GM18873 (cell line): ENCODE measurements around the gene FBXO9.

Experiments
- ATAC-seq: cut with Tn5 transposase; IDR thresholded peaks from one replicate; pipeline ENCODE4 v1.9.1; 2021; ENCODE audit warnings: mild to moderate bottlenecking, moderate library complexity, moderate number of reproducible peaks; ENCODE audit not compliant: unreplicated experiment, low FRiP score

Gene FBXO9

DNA sequence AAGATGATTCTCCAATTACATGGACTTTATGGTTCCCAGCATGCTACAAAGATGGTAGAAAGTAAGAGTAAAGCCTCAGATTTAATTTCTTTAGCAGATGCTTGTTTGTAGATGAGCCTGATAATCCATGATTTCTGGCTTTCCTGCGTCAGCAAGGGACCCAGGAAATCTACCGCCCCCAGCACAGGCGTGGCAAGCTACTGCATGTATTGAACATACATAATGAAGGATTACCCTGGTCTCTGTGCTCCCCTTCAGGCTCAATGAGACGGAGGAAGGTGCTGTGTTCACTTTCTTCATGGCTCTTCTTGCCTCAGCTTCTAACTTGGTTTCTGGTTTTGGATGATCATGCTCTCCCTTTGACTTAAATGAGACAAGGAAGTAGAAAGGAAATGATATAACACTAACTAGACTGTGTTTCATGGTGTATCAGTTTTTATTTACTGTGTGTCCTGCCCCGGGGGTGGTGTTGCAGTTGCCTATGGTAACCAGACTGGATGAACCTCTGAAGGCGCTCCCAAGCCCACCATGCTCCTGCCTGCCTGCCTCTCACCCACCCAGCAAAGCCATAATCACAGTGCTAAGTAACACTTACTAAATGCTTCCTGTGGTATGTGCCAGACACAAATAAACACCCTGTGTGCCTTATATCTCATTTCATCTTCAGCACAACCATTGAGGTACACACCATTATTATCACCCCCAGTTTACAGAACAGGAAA is 65.5 kb downstream of the FBXO9 start:
- ATAC-seq = no peak

DNA sequence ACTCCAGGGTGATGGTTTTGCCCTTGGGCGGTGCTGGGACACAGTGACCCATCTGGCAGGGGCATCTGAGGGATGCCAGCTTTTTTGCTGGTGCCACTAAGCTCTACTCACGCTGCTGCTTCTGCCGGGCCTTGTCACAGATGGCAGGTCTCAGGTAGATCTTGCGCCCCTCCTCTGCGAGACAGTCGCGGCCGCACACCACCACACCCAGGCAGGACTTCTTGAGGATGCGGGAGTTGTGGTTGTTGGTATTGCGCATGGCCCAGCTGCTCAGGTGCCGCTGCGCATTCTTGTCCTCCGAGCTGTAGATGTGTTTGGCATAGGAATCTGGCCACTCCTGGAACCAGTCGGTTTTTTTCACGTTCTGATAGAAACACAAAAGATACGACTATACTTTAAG is 68.8 kb downstream of the FBXO9 start:
- ATAC-seq = no peak

DNA sequence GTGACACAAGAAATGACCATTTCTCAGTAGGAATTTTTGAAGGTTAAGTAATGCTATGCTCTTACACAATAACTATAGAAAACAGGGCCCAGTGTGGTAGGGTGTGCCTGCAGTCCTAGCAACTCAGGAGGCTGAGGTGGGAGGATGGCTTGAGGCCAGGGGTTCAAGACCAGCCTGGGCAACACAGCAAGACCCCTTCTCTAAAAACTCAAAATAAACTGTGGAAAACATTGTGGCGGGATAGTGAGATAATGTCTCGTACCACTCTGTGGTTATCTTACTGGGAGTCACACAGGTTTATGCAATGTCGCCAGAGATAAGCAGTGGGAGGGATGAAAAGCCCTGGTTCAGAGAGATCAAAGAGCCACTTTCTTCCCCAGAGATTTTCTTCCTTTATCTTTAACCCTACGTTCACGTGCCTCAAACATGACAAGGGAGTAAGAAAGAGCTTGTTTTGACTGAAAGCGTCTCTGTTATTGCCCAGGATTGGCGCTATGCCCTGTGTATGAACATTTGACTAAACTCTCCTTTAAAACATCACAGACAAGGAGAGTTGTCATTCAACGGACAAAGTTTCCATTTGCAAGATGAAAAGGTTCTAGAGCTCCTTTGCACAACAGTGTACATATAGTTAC is 69.5 kb downstream of the FBXO9 start:
- no peak for ATAC-seq

DNA sequence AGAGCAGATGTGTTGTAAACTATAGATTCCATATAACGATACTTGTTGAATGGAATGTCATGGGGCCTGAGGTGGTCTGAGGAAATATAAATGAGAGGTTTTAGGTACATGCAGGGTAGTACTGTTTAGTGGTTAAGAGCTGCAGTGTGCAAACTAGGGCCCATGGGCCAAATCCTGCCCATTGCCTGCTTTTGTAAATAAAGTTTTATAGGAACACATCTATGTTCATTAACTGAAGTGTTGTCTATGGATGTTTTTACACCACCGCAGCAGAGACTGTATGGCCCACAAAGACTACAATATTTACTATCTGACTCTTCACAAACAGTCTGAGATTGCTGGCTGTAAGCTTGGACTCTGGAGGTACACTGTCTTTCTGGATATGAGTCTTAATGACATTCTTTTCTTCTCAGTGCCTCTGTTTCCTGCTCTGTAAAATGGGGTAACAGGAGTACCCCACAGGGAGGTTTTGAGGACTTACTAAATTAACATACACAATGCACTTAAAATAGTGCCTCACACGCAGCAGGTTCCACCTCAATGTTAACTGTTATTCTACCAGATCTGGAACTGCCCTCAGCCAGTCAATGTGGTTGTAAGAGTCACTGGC is 70.9 kb downstream of the FBXO9 start:
- ATAC-seq = no peak

DNA sequence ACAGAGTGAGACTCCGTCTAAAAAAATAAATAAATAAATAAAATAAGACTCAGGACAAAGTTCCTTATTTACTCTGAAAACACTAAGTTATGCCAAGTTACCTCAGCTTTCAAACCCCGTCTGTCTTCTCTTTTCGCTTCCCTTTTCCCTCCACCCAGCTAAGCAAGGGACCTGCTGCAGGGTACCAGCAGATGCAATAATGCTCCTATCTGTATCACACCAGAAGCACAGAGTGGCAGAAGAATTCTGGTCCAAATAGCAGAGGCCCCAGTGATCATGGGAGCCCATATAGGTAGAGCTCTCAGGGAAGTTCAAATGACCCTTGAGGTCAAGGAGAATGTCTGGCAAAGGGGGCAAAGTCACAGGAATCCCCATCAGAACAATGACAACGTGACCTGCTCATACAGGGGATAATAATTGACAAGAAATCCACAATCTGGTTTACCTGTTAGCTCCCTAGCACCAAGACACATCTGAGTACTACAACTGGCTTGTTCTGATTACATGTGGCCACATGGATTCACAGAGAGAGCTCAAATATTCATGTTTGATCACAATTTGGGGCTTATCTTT is 74.7 kb downstream of the FBXO9 start:
- ATAC-seq = no peak

DNA sequence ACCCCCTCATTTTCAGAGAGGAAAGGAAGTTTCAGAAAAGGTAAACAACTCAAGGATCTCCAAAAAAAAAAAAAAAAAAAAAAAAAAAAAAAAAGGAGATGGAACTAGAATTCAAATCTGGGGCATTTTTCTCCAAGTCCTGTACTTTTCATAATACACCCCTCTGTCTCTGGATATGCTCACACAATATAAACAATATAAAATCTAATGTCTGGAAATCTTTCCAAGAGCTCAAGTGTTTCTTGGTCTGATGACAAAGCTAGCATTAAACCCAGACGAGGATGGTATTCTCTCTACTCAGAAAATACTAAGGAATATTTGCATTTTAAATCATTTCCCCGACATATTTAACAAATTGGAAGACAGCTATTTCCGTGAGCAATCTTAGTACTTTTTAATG is 77.6 kb downstream of the FBXO9 start:
- ATAC-seq = no peak

DNA sequence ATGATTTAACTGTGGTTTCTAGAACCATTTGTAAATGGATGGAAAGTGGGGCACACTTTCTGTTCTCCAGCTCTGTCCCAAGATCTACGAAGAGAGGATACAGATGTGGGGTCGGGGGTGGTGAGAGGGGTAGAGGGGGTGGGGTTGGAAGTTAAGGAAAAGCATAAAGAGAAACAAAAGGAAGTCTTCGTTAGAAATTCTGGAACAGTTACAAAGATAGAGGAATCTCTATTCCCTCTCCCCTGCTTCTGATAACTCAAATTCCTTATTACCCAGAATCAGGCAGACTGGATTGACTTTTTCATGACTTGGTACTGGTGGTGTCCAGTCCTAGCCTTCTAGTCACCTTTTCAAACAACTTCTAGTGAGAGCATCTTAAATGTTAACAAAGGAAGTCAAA is 78.5 kb downstream of the FBXO9 start:
- ATAC-seq = no peak

DNA sequence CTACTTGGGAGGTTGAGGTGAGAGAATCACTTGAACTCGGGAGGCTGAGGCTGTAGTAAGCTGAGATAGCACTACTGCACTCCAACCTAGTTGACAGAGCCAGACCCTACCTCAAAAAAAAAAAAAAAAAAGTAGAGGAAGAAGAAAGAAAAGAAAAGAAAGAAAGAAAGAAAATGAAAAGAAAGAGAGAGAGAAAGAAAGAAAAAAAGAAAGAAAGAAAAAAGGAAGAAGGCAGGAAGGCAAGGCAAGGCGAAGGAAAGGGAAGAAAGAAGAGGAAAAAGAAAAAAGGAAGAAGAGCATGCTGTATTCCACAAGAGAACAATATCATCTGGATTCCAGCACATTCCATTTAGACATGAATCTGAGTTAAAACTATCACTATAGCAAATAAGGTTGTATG is 79.6 kb downstream of the FBXO9 start:
- ATAC-seq = no peak

DNA sequence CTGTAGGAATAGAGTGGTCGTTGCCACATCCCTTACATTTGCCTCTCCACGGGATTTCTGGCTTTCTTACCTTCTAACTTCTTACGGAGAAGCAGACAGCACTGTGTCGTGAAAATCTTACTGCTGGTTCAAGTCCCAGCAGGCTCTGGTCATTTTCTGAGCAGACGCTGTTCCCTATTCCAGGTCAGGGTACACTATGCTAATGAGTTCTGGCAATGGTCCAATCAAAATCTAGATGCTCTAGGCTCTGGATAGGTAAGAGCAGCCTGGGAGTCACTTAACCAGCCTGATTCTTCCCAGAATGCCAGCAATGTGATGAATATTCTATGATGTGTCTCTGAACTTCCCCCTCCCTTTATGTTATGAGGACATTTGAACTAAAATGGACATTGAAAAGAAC is 83.5 kb downstream of the FBXO9 start, which contains the start of gene GCM1:
GCM1 (minus strand) TSS at position 158 of the 400 bp plus-strand sequence. CDS start 3,209 bp downstream, outside the sequence.
- no peak for ATAC-seq
